ENCODE measurements around the gene CLIC5.

DNA sequence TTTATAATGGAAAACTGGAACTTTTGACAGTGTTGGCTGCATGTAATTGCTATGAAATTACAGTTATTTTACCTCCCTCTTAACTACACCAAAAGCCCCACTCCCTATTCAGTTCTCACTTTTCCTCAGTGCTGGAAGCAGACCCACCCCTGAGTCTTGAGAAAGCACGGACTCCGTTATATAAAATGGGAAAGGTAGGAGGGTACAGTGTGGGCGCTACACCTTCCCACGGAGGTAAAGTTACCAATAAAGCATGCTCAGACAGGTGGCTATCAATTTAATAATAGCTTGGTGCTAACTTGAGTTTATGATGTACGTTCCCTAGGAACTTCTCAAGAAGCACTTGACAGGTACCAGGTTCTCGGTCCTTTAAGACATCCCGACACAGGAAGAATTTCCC, 59.0 kb downstream of the CLIC5 start:
- TF ChIP-seq CTCF (IDR thresholded peaks at IDR 0.05) (no peak), EZH2 (IDR thresholded peaks at IDR 0.05; ENCODE audit: borderline replicate concordance, insufficient read depth, low read depth, low read length, poor library complexity, severe bottlenecking) (no peak)

Data from B cell (primary cell).